HG03097 (cell line): ENCODE data around the gene LZTS3.
"Not testable (repeated sequence)": the region's sequence is repeated elsewhere in the genome, so short reads cannot be mapped to it uniquely, and the experiment has no call there.

Experiments
- ATAC-seq: cut with Tn5 transposase; IDR thresholded peaks from one replicate; pipeline ENCODE4 v1.9.1; 2021; ENCODE audit not compliant: unreplicated experiment, low FRiP score

The LZTS3 gene

GRCh38 chr20:3193806-3194616 lies 20.7 kb upstream of the LZTS3 start:
- ATAC-seq, result no peak

GRCh38 chr20:3192226-3193015 lies 19.1 kb upstream of the LZTS3 start:
- ATAC-seq, result no peak

GRCh38 chr20:3190681-3191111 lies 17.3 kb upstream of the LZTS3 start:
- ATAC-seq, result no peak

- ATAC-seq, result no peak
Observed at GRCh38 chr20:3189561-3190131, 16.3 kb upstream of the LZTS3 start.

- ATAC-seq, result no peak
Observed at GRCh38 chr20:3188823-3189413, 15.6 kb upstream of the LZTS3 start.

- ATAC-seq, result not testable (repeated sequence)
Observed at GRCh38 chr20:3187861-3188260, 14.5 kb upstream of the LZTS3 start.

GRCh38 chr20:3183896-3184612 lies 10.7 kb upstream of the LZTS3 start:
- ATAC-seq, result no peak

GRCh38 chr20:3182429-3182828 lies 9.1 kb upstream of the LZTS3 start:
- ATAC-seq, result not testable (repeated sequence)

- no peak for ATAC-seq
Observed at GRCh38 chr20:3181270-3181669, 7.9 kb upstream of the LZTS3 start.

- no peak for ATAC-seq
Observed at GRCh38 chr20:3180319-3180718, 7.0 kb upstream of the LZTS3 start.

GRCh38 chr20:3177746-3178485 lies 4.6 kb upstream of the LZTS3 start:
- ATAC-seq, result no peak

GRCh38 chr20:3175270-3175669 lies 1.9 kb upstream of the LZTS3 start:
- ATAC-seq, result no peak

GRCh38 chr20:3174442-3175261 lies 1.3 kb upstream of the LZTS3 start:
- no peak for ATAC-seq

- peak; percentile 67 for ATAC-seq
Observed at GRCh38 chr20:3173610-3174441, 477 bp upstream of the LZTS3 start.

- no peak for ATAC-seq
Observed at GRCh38 chr20:3172126-3172932, 1.0 kb downstream of the LZTS3 start.

GRCh38 chr20:3171391-3172125 lies 1.8 kb downstream of the LZTS3 start:
- ATAC-seq, result no peak
